DND-41 (cell line): ENCODE measurements around the gene TLE1.

Experiments
- ATAC-seq: fragments of 200-7000 bp; cut with Tn5 transposase; 3 replicates; pipeline ENCODE4 v1.9.1; 2021; ENCODE audit warnings: low read depth; ENCODE audit not compliant: insufficient read depth
- DNase-seq: peaks from one replicate; pipeline ENCODE4 v3.0.0-alpha.2; 2020
- H2AFZ ChIP-seq: 2 replicates; pipeline ENCODE4 v1.6.0; 2012; ENCODE audit warnings: low read depth, low read length
- H3K27ac ChIP-seq: 2 replicates; pipeline ENCODE4 v1.5.1; 2012; ENCODE audit warnings: low read length, inconsistent platforms
- H3K27me3 ChIP-seq: fragments of 200-600 bp; sonication (generic); 2 replicates; pipeline ENCODE4 v1.6.0; 2012; ENCODE audit warnings: low read length, mild to moderate bottlenecking, inconsistent platforms; ENCODE audit not compliant: insufficient read depth, poor library complexity
- H3K36me3 ChIP-seq: 2 replicates; pipeline ENCODE4 v1.5.1; 2012; ENCODE audit warnings: low read length, inconsistent platforms; ENCODE audit not compliant: insufficient read depth
- H3K4me1 ChIP-seq: 2 replicates; pipeline ENCODE4 v1.5.1; 2012; ENCODE audit warnings: mild to moderate bottlenecking, low read length; ENCODE audit not compliant: insufficient read depth
- H3K4me2 ChIP-seq: 2 replicates; pipeline ENCODE4 v1.6.0; 2012; ENCODE audit warnings: mild to moderate bottlenecking, moderate library complexity, low read length, inconsistent platforms; ENCODE audit not compliant: insufficient read depth
- H3K4me3 ChIP-seq, 2 experiments: fragments of 200-600 bp in 1 of 2; shearing (Covaris generic) in 1 of 2; 2 replicates each; pipeline ENCODE4 v1.5.1; 2012 to 2016; ENCODE audit warnings: inconsistent platforms in 2 of 2, low read length in 2 of 2, mild to moderate bottlenecking in 2 of 2, low read depth in 1 of 2, moderate library complexity in 1 of 2
- H3K79me2 ChIP-seq: 2 replicates; pipeline ENCODE4 v1.6.0; 2012; ENCODE audit warnings: low read length, inconsistent platforms; ENCODE audit not compliant: insufficient read depth
- H3K9ac ChIP-seq: 2 replicates; pipeline ENCODE4 v1.6.0; 2012; ENCODE audit warnings: low read depth, mild to moderate bottlenecking, inconsistent platforms, low read length, moderate library complexity
- H3K9me3 ChIP-seq: 2 replicates; pipeline ENCODE4 v1.5.1; 2012; ENCODE audit warnings: low read length, moderate library complexity, mild to moderate bottlenecking, inconsistent platforms; ENCODE audit not compliant: insufficient read depth, severe bottlenecking
- H4K20me1 ChIP-seq: 2 replicates; pipeline ENCODE4 v1.6.0; 2012; ENCODE audit warnings: low read length; ENCODE audit not compliant: insufficient read depth
- CTCF ChIP-seq: IDR thresholded peaks from 2 replicates; pipeline ENCODE4 v1.5.1; 2012; ENCODE audit warnings: borderline replicate concordance, low read length, moderate library complexity, mild to moderate bottlenecking; ENCODE audit not compliant: poor library complexity, severe bottlenecking; ENCODE audit errors: extremely low read depth
- EZH2 ChIP-seq: IDR thresholded peaks from 3 replicates; pipeline ENCODE4 v1.6.1; 2012; ENCODE audit warnings: borderline replicate concordance, low read depth, mild to moderate bottlenecking, moderate library complexity, low read length, inconsistent platforms; ENCODE audit not compliant: severe bottlenecking

TLE1 gene

GRCh38 chr9:81613002-81613812 is 76.1 kb downstream of the TLE1 start:
- Histone ChIP-seq H3K36me3 (peaks cover 21% of the 10 kb centered on the region), H3K4me1 (peaks cover 32% of the 10 kb centered on the region), H3K4me3 (no peak overlapping the region), H3K9me3 (no peaks in the 10 kb centered on the region), H3K27me3 (no peaks in the 10 kb centered on the region), H4K20me1 (no peaks in the 10 kb centered on the region; the same call in 1 of the 2 replicates), H3K79me2 (no peaks in the 10 kb centered on the region), H2AFZ (no peak overlapping the region), H3K27ac (no peak overlapping the region), H3K4me2 (no peak overlapping the region), H3K9ac (no peak overlapping the region)
- no peak for DNase-seq
- ATAC-seq, result no peak
- TF ChIP-seq CTCF, result no peak
- no peak for TF ChIP-seq EZH2

DNA sequence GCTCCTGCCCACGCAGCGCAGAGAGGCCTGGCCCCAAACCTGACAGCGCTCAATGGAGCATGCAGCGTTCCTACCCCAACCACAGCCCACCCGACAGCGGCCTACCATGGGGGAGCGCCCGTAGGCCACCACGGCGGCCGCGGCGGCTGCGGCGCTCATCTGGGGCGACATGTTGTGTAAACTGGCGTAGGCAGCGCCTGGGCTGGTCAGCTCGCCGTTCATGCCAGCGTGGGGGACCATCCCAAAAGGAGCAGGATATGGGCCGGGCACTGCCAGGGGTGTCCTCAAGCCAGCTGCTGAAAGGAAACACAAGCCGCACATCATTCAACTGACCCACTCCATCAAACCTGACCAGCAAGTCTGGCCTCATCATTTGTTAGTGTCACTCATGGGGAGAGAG is 77.7 kb downstream of the TLE1 start:
- Histone ChIP-seq H2AFZ (no peak overlapping the region), H3K79me2 (no peaks in the 10 kb centered on the region), H3K27ac (peak overlapping the region; percentile 71; the same call in 1 of the 2 replicates), H4K20me1 (no peaks in the 10 kb centered on the region; the same call in 1 of the 2 replicates), H3K9ac (no peak overlapping the region), H3K36me3 (peaks cover 31% of the 10 kb centered on the region), H3K27me3 (no peaks in the 10 kb centered on the region), H3K9me3 (no peaks in the 10 kb centered on the region), H3K4me3 (no peak overlapping the region), H3K4me2 (no peak overlapping the region), H3K4me1 (peaks cover 33% of the 10 kb centered on the region)
- no peak for TF ChIP-seq CTCF
- no peak for TF ChIP-seq EZH2
- no peak for DNase-seq
- ATAC-seq, result no peak

GRCh38 chr9:81610740-81611107 is 78.6 kb downstream of the TLE1 start:
- H3K4me1 ChIP-seq, result peaks cover 33% of the 10 kb centered on the region
- H3K9me3 ChIP-seq, result no peaks in the 10 kb centered on the region
- ATAC-seq, result no peak
- TF ChIP-seq CTCF (no peak), EZH2 (no peak)
- H3K79me2 ChIP-seq, result no peaks in the 10 kb centered on the region
- peak overlapping the region; percentile 41 for H3K4me2 ChIP-seq
- no peaks in the 10 kb centered on the region; the same call in 1 of the 2 replicates for H4K20me1 ChIP-seq
- H2AFZ ChIP-seq, result no peak overlapping the region
- DNase-seq, result no peak
- no peaks in the 10 kb centered on the region for H3K27me3 ChIP-seq
- no peak overlapping the region for H3K4me3 ChIP-seq
- H3K27ac ChIP-seq, result peak overlapping the region; percentile 71
- peaks cover 31% of the 10 kb centered on the region for H3K36me3 ChIP-seq
- H3K9ac ChIP-seq, result 0 out of 2 replicates have a peak overlapping the region, but pooled peaks have one; percentile 15
